Karpas-422 (cell line): Measurements from ENCODE around the gene UCK1. TPM values are rescaled to one million over a fixed set of nuclear protein-coding genes. Genes with fewer than 3 reads are reported as not detected.

Experiments
- DNase-seq: peaks from one replicate; pipeline ENCODE4 v3.0.0-alpha.2; 2015
- H2AFZ ChIP-seq: fragments of 200-600 bp; sonication (generic); 2 replicates; pipeline ENCODE4 v1.6.1; 2014; ENCODE audit warnings: antibody characterized with exemption, low read length, mixed read lengths
- H3K27ac ChIP-seq: fragments of 200-600 bp; sonication (generic); 2 replicates; pipeline ENCODE4 v1.5.1; 2014; ENCODE audit warnings: mild to moderate bottlenecking, low read length, moderate library complexity
- H3K27me3 ChIP-seq: fragments of 200-600 bp; sonication (generic); 2 replicates; pipeline ENCODE4 v1.6.1; 2014; ENCODE audit warnings: low read length, mixed read lengths
- H3K36me3 ChIP-seq: fragments of 200-600 bp; sonication (generic); 2 replicates; pipeline ENCODE4 v1.6.1; 2014; ENCODE audit warnings: low read length, mixed read lengths; ENCODE audit not compliant: insufficient read depth
- H3K4me1 ChIP-seq: fragments of 200-600 bp; sonication (generic); 2 replicates; pipeline ENCODE4 v1.6.1; 2014; ENCODE audit warnings: mild to moderate bottlenecking, low read length, mixed read lengths
- H3K4me2 ChIP-seq: fragments of 200-600 bp; sonication (generic); 2 replicates; pipeline ENCODE4 v1.6.1; 2014; ENCODE audit warnings: low read length, low read depth, mild to moderate bottlenecking; ENCODE audit not compliant: poor library complexity, severe bottlenecking
- H3K4me3 ChIP-seq: fragments of 200-600 bp; sonication (generic); 2 replicates; pipeline ENCODE4 v1.5.1; 2014; ENCODE audit warnings: mild to moderate bottlenecking, antibody characterized with exemption, low read length, mixed read lengths
- H3K79me2 ChIP-seq: fragments of 200-600 bp; sonication (generic); 2 replicates; pipeline ENCODE4 v1.6.1; 2014; ENCODE audit warnings: mild to moderate bottlenecking, low read length, mixed read lengths
- H3K9ac ChIP-seq: fragments of 200-600 bp; sonication (generic); 2 replicates; pipeline ENCODE4 v1.6.0; 2014; ENCODE audit warnings: low read length
- H3K9me2 ChIP-seq: fragments of 200-600 bp; sonication (generic), shearing (Covaris generic); replicated peaks from 2 replicates; pipeline ENCODE4 v1.6.0; 2014; ENCODE audit warnings: mild to moderate bottlenecking, low read length, moderate library complexity; ENCODE audit not compliant: insufficient read depth
- H3K9me3 ChIP-seq: fragments of 300-700, 200-600 bp; sonication (generic); 2 replicates; pipeline ENCODE4 v1.6.1; 2014; ENCODE audit warnings: low read length, mixed read lengths
- H4K20me1 ChIP-seq: fragments of 200-600 bp; sonication (generic); 2 replicates; pipeline ENCODE4 v1.6.1; 2014; ENCODE audit warnings: mild to moderate bottlenecking, antibody characterized with exemption, low read length, low read depth; ENCODE audit not compliant: insufficient read depth
- total RNA-seq: library from RNA; depleted of rRNA; stranded (reverse); fragments of >200 nt; shearing (Covaris generic); gene quantifications from 2 replicates; pipeline ENCODE4 v1.2.3, GENCODE V29; 2014; ENCODE audit warnings: low replicate concordance

The UCK1 gene
- total RNA-seq, 1 experiment from 2014 or later: 8.0 TPM

DNA sequence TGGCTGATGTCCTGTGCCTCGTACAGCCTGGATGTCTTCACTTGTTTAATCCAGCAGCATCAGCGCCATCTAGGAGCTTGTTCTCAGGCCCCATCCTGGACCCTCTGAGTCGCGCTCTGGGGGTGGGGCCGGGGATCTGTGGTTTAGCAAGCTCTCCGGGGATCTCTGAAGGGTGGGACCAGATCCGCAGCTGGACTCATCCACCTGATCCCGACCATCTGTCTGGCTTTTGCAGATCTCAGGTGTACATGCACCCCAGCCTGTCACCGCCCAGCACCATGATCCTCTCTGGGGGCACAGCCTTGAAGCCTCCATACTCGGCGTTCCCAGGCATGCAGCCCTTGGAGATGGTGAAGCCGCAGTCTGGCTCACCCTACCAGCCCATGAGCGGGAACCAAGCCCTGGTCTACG, 43.4 kb downstream of the UCK1 start:
- H2AFZ ChIP-seq: no peak overlapping the region
- H3K9me2 ChIP-seq: no peaks in the 10 kb centered on the region
- H3K4me3 ChIP-seq: no peak overlapping the region
- H3K4me2 ChIP-seq: no peak overlapping the region
- H3K4me1 ChIP-seq: no peaks in the 10 kb centered on the region
- H3K9me3 ChIP-seq: no peaks in the 10 kb centered on the region
- H4K20me1 ChIP-seq: 0 out of 2 replicates have a peak, but pooled peaks cover 8% of the 10 kb centered on the region
- H3K27ac ChIP-seq: no peak overlapping the region
- H3K27me3 ChIP-seq: no peaks in the 10 kb centered on the region
- H3K36me3 ChIP-seq: peaks cover 42% of the 10 kb centered on the region
- no peak overlapping the region for H3K9ac ChIP-seq
- DNase-seq: no peak
- H3K79me2 ChIP-seq: no peaks in the 10 kb centered on the region

DNA sequence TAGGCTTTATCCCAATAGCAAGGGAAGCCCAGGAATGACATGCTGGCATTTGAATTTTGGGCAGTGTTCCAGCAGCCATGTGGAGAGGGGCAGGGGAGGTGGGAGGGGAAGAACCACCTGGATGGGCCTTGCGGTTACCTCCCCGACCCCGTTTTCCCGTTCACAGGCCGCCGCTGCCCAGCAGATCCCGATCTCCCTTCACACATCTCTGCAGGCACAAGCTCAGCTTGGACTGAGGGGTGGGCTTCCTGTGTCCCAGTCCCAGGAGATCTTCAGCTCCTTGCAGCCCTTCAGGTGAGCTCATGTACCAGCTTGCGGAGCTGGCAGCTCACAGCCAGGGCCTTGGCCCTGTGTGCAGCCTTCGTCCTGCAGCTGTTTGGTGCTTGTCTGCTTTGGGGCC, 44.1 kb downstream of the UCK1 start:
- H3K4me1 ChIP-seq: no peaks in the 10 kb centered on the region
- no peak overlapping the region for H3K4me2 ChIP-seq
- H4K20me1 ChIP-seq: 0 out of 2 replicates have a peak, but pooled peaks cover 8% of the 10 kb centered on the region
- no peaks in the 10 kb centered on the region for H3K27me3 ChIP-seq
- no peak overlapping the region for H3K4me3 ChIP-seq
- H3K36me3 ChIP-seq: peaks cover 42% of the 10 kb centered on the region
- no peaks in the 10 kb centered on the region for H3K79me2 ChIP-seq
- H3K9me2 ChIP-seq: no peaks in the 10 kb centered on the region
- no peak for DNase-seq
- H3K9me3 ChIP-seq: no peaks in the 10 kb centered on the region
- H2AFZ ChIP-seq: no peak overlapping the region
- no peak overlapping the region for H3K27ac ChIP-seq
- no peak overlapping the region for H3K9ac ChIP-seq

DNA sequence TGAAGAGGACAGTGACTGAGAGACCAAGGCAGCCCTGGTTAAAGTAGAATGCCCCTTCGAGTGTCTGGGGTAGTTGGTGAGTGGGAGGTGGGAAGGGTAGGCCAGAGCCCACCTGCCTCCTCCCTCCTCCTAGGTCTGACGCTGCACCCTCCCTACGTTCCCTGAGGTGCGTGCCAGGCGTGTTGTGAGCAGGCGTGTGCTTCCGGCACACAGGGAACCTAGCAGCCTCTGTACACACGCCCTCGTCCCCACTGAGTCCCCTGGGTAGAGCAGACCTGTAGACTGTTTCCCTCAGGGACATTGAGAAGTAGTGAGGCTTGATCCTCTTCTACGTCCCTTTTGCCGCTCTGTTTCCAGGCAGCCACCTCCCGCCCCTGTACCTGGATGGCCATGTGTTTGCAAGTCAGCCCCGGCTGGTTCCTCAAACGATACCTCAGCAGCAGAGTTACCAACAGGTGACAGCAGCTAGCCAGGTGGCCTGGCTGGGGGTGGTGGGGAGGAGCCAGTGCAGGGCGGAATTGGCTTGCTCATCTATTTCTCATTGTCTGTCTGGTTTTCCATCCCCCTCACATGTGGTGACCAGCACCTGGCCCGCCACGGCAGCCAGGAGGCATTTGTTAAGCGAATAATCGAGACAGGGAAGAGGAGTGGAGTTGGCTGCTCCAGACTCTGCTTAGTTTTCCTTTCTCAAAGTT, 45.2 kb downstream of the UCK1 start:
- H3K36me3 ChIP-seq: peaks cover 35% of the 10 kb centered on the region
- no peaks in the 10 kb centered on the region for H3K4me1 ChIP-seq
- no peaks in the 10 kb centered on the region for H3K79me2 ChIP-seq
- H3K9me2 ChIP-seq: no peaks in the 10 kb centered on the region
- no peak overlapping the region for H2AFZ ChIP-seq
- no peak overlapping the region for H3K9ac ChIP-seq
- DNase-seq: no peak
- H3K9me3 ChIP-seq: no peaks in the 10 kb centered on the region
- no peaks in the 10 kb centered on the region for H3K27me3 ChIP-seq
- H3K4me2 ChIP-seq: no peak overlapping the region
- no peak overlapping the region for H3K4me3 ChIP-seq
- H4K20me1 ChIP-seq: 0 out of 2 replicates have a peak, but pooled peaks cover 8% of the 10 kb centered on the region
- no peak overlapping the region for H3K27ac ChIP-seq

DNA sequence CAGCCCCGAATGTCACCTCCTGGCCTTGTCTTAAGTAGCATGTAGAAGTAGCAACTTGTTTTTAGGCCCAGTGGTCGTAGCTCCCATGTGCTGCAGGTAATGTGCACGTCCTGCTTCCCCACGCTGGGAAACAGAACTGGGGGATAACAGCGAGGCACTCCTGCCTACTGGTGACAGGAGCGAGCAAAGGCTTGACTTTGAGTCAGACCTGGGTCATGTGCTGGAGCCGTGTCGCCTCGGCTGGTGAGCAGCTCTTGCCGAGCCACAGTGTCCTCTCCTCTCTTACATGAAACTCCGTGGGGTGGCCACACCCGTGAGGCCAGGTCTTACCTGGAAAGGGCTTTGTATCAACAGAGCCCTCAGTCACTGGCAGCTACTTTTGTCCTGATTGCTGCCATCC, 45.9 kb downstream of the UCK1 start:
- Histone ChIP-seq H4K20me1 (0 out of 2 replicates have a peak, but pooled peaks cover 12% of the 10 kb centered on the region), H3K79me2 (peaks cover 4% of the 10 kb centered on the region)

DNA sequence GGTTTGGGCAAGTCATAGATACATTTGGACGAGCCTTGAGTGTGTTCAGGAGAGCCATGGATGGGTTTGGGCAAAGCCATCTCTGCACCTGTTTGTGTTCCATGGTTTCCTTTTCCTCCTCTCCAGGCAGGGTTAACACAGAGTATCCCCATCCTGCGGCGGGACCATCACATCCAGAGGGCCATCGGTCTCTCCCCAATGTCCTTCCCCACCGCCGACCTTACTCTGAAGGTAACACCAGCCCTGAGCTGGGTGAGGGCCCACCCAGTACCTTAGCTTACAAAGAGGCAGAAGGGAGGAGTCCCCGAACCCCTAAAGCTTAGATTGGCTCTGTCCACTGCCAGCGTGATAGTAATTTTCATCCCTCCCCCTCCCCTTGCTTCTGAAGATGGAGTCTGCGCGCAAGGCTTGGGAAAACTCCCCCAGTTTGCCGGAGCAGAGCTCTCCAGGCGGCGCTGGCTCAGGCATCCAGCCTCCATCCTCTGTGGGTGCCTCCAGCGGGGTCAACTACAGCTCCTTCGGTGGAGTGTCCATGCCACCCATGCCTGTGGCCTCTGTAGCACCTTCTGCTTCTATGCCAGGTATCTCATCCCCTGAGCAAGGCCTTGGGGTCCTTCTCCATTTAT, 46.4 kb downstream of the UCK1 start:
- Histone ChIP-seq H3K9me3 (no peaks in the 10 kb centered on the region), H4K20me1 (0 out of 2 replicates have a peak, but pooled peaks cover 13% of the 10 kb centered on the region), H3K4me1 (no peaks in the 10 kb centered on the region), H3K4me3 (no peak overlapping the region), H3K9ac (no peak overlapping the region), H3K79me2 (peaks cover 8% of the 10 kb centered on the region), H3K4me2 (no peak overlapping the region), H3K9me2 (no peaks in the 10 kb centered on the region), H3K36me3 (peaks cover 37% of the 10 kb centered on the region), H3K27ac (no peak overlapping the region), H2AFZ (no peak overlapping the region), H3K27me3 (no peaks in the 10 kb centered on the region)
- no peak for DNase-seq

More for the DNA sequence above, 45.9 kb downstream of the UCK1 start:
- Histone ChIP-seq H3K9me2 (no peaks in the 10 kb centered on the region), H3K9me3 (no peaks in the 10 kb centered on the region), H3K27me3 (no peaks in the 10 kb centered on the region), H2AFZ (no peak overlapping the region), H3K4me1 (no peaks in the 10 kb centered on the region), H3K9ac (no peak overlapping the region), H3K4me2 (no peak overlapping the region), H3K4me3 (no peak overlapping the region), H3K36me3 (peaks cover 37% of the 10 kb centered on the region), H3K27ac (no peak overlapping the region)
- no peak for DNase-seq

DNA sequence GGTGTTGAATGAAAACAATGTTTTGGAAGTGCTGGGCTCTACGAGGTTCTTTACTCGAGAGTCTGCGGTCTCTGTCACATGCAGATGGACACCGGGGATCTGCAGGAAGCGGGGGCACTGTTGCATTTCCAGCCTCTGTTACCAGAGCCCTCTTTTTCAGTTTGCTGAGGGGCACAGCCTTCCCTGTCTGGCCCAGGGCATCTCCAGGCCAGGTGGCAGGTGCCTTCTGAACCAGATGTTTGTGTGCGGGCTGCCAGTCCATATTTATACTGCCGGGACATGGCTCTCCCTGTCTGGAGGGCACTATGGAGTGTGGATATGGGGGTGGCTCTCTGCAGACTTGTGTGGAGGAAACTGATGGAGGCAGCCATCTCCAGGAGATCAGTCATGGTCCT, 47.0 kb downstream of the UCK1 start:
- no peaks in the 10 kb centered on the region for H3K4me1 ChIP-seq
- H4K20me1 ChIP-seq: peaks cover 19% of the 10 kb centered on the region
- H3K36me3 ChIP-seq: peaks cover 43% of the 10 kb centered on the region
- H3K79me2 ChIP-seq: peaks cover 13% of the 10 kb centered on the region
- no peak overlapping the region for H3K4me2 ChIP-seq
- no peaks in the 10 kb centered on the region for H3K9me3 ChIP-seq
- no peak overlapping the region for H3K27ac ChIP-seq
- H3K9me2 ChIP-seq: no peaks in the 10 kb centered on the region
- H2AFZ ChIP-seq: no peak overlapping the region
- no peak overlapping the region for H3K9ac ChIP-seq
- no peaks in the 10 kb centered on the region for H3K27me3 ChIP-seq
- no peak for DNase-seq
- H3K4me3 ChIP-seq: no peak overlapping the region

DNA sequence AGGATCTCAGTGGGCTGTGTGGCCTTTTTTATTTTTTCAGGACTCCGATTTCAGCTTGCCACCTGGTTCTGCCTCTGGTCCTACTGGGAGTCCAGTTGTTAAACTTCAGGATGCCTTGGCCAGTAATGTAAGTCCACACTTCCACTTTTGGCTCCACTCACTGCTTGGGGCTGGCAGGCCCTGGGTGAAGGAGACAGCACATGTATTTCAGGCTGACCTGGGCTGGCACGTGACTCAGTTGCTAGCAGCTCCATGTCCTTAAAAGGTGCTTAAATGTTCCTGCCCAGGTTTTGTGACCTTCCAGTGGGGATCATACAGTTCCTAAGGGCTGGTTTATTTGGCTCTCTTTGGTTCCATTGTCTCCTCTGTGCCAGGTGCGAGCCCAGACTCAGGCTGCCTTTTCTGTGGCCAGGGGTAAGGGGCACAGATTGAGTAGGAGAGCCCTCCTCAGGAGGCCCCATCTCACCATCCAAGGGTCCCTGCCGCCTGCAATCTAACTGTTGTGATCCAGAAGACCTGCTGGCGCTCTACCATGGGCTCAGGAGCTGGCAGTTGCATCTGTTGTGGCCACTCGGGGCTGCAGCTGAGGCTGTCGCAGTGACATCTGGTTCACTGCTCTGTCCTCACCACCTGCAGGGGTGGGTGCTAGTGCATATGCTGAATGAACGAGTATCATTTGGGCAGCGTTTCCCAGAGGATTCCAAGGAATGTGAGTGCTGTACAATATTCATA, 47.6 kb downstream of the UCK1 start:
- H3K79me2 ChIP-seq: peaks cover 18% of the 10 kb centered on the region
- no peaks in the 10 kb centered on the region for H3K27me3 ChIP-seq
- H4K20me1 ChIP-seq: peaks cover 24% of the 10 kb centered on the region
- H3K4me1 ChIP-seq: no peaks in the 10 kb centered on the region
- H3K4me3 ChIP-seq: no peak overlapping the region
- no peaks in the 10 kb centered on the region for H3K9me3 ChIP-seq
- no peak for DNase-seq
- no peak overlapping the region for H2AFZ ChIP-seq
- no peaks in the 10 kb centered on the region for H3K9me2 ChIP-seq
- no peak overlapping the region for H3K27ac ChIP-seq
- no peak overlapping the region for H3K9ac ChIP-seq
- peaks cover 48% of the 10 kb centered on the region for H3K36me3 ChIP-seq
- H3K4me2 ChIP-seq: no peak overlapping the region

DNA sequence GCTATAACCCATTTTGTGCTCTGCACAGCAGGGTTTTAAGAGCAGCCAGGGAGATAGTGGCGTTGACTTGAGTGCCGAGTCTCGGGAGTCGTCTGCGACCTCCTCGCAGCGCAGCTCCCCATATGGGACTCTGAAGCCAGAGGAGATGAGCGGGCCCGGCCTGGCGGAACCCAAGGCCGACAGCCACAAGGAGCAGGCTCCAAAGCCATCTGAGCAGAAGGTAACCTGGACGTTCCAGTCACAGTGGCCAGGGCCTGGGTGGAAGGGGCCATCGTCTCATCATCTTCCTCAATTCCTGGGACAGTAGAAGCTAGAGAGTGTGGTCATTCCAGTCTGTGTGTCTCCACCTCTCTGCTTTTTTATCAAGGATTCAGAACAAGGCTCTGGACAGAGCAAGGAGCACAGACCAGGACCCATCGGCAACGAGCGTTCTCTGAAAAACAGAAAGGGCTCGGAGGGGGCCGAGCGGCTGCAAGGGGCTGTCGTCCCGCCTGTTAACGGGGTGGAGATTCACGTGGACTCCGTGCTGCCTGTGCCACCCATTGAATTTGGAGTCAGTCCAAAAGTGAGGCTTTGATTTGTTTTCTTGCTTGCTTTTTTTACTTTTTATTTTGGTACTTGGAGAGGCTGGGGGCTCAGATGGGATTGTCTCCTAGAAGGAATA, 48.6 kb downstream of the UCK1 start:
- Histone ChIP-seq H3K9ac (no peak overlapping the region), H3K36me3 (peaks cover 48% of the 10 kb centered on the region), H3K9me2 (no peaks in the 10 kb centered on the region), H3K9me3 (no peaks in the 10 kb centered on the region), H3K4me1 (no peaks in the 10 kb centered on the region), H2AFZ (no peak overlapping the region), H3K27me3 (no peaks in the 10 kb centered on the region), H3K4me3 (no peak overlapping the region), H3K4me2 (no peak overlapping the region), H4K20me1 (peaks cover 32% of the 10 kb centered on the region), H3K27ac (no peak overlapping the region), H3K79me2 (peaks cover 25% of the 10 kb centered on the region)
- no peak for DNase-seq
